Astrocyte of the cerebellum (primary cell): ENCODE data around the gene CHST15.

Experiments
- DNase-seq: peaks from one replicate; pipeline ENCODE4 v3.0.0-alpha.2; 2011; ENCODE audit warnings: low read depth
- H3K4me3 ChIP-seq: 2 replicates; pipeline ENCODE4 v1.5.1; 2011; ENCODE audit warnings: mild to moderate bottlenecking, low read depth, low read length, moderate library complexity
- CTCF ChIP-seq: IDR thresholded peaks from 2 replicates; pipeline ENCODE4 v1.5.1; 2012; ENCODE audit warnings: low read length, low read depth, moderate library complexity, mild to moderate bottlenecking; ENCODE audit errors: missing control alignments
- in situ Hi-C: cut with HindIII; loops from 2 replicates; pipeline ENCODE4 v1.10.0; 2017; ENCODE audit warnings: low sequenced_read_pairs

CHST15 gene

DNA sequence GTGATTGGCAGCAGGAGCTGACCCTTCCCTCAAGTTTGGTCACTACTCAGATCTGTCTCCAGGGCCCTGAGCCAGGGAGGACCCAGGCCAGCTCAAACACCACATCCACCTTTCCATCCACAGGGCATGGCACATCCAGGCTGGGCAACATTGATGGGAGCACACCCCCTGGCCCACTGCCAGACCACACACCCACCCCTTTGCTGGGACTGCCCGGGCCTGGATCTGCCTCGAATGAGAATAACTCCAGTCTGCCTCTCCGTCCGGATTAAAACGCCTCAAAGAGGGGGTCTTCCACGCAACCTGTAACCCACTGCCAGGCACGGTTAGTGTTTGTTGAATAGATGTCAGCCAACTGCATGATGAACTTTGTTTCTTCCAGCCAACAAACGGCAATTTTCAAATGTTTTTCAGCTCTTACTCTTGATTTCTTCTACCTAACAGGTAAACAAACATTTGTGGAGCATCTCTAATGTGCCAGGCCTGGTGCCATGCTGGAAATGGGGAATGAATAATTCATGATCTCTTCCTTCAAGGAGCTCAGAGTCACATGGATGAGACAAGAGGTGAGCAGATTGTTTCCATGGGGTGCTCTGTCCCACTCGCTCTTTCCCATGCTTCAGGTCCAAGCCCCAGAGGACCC, 41.0 kb upstream of the CHST15 start:
- no peak overlapping the region for H3K4me3 ChIP-seq
- no peak for TF ChIP-seq CTCF
- in situ Hi-C loops, result no loop called here
- no peak for DNase-seq

DNA sequence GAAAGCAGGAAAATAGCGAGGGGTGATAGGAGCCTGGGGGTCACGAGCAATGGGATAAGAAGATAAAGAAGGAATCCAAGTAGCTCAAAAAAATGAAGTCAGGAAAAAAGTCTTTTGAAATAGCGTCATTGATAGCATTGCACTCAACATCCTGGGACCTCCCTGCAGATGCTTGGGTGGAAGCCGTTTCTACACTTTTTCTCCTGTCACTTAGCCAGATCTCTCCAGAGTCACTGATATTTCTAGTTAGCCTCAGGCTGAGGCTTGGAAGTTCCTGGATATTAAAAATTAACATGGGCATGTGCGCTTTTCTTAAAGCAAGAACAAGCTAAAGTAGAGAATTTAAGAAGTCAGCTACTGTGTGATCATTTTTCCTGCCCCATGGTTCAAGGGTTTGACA, 39.5 kb upstream of the CHST15 start:
- no peak for TF ChIP-seq CTCF
- in situ Hi-C loops, result no loop called here
- DNase-seq, result no peak
- no peak overlapping the region for H3K4me3 ChIP-seq

DNA sequence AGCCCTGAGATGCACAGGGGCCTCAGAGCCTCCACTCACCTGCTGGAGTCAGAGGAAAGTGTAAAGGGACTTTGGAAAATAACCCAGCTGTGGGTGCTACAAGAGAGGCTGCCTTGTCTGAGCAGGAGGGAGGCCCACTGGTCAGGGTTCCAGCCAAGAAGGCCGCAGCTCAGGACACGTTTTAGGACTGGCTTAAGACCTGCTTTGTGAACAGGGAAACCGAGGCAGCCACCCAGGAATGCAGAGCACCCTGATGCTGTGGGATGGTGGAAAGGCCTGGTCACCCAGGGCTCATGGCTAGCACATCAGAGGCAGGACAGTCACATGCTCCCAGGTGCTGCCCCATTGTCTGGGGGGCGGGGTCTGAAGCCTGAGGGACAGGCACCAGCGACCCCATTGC, 38.9 kb upstream of the CHST15 start:
- TF ChIP-seq CTCF, result no peak
- no peak for DNase-seq
- H3K4me3 ChIP-seq, result no peak overlapping the region
- in situ Hi-C loops, result no loop called here

DNA sequence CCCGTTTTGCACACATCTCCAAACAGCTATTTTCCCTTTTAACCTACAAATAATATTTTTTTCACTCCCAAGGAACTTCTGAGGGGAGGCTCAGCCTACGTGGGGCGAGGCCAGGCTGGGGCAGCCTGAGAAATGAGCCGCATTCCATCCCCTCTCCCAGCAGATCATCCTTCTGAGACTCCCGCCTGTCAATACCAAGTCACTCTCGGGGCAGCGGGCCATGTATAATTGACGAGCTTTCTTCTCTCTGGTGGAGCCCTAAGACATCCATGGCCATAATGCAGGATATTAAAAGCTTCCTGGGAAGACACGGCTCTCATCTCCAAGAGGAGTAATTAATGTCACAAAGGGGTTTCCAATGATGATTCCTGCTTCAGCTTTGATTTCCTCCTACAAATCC, 37.8 kb upstream of the CHST15 start:
- DNase-seq, result no peak
- H3K4me3 ChIP-seq, result no peak overlapping the region
- in situ Hi-C loops, result no loop called here
- TF ChIP-seq CTCF, result no peak

- no peak for DNase-seq
- in situ Hi-C loops, result no loop called here
- no peak overlapping the region for H3K4me3 ChIP-seq
- TF ChIP-seq CTCF, result no peak
Observed at GRCh38 chr10:124130198-124130900, 37.0 kb upstream of the CHST15 start.

DNA sequence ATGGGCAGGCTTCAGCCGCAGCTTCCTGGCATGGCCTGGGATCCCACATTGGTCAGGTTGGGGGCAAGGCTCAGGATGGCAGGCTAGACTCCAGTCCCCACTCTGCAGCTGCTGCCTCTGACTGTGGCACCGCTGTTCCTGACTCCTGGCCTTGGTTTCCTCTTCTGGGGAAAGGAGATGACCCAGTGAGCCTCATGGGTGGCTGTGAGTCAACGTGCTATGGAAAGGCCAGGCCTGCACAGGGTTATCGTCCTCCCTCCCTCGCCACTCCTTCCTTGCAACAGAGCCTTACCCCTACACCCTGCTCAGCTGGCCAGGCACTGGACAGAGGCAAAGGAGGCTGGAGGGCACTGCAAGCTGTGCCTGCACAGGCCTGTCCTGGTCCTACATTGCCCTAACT, 36.1 kb upstream of the CHST15 start:
- H3K4me3 ChIP-seq, result no peak overlapping the region
- no peak for TF ChIP-seq CTCF
- in situ Hi-C loops, result no loop called here
- no peak for DNase-seq
